Pancreas (tissue), 10 donors: Measurements from ENCODE around the gene CCDC73. TPM values are rescaled to one million over a fixed set of nuclear protein-coding genes. Genes with fewer than 3 reads are reported as not detected.

Experiments
- ATAC-seq, 4 donors: fragments of 200-7000 bp; cut with Tn5 transposase; one replicate each; pipeline versions ENCODE4 v1.8.0 to v1.9.1; 2020; ENCODE audit warnings: mild to moderate bottlenecking in 4 of 4, moderate library complexity in 4 of 4
- DNase-seq, 6 donors: peaks; one replicate each; pipeline ENCODE4 v3.0.0-alpha.2; 2020
- FAIRE-seq: peaks from 2 replicates; lab custom pipeline; 2012; peaks lifted over from hg19 to GRCh38; lab: Jason Lieb, UNC
- H3K27ac ChIP-seq, 4 donors: fragments of 200-600 bp; sonication (generic); 1 replicate in 3 of 4; 2 replicates in 1 of 4; pipeline versions ENCODE4 v1.5.0 to v1.8.0; 2020
- H3K27me3 ChIP-seq, 4 donors: fragments of 200-600 bp; one replicate each; pipeline ENCODE4 v1.8.0; 2021
- H3K36me3 ChIP-seq, 3 donors: fragments of 200-600 bp; sonication (generic) in 1 of 3; one replicate each; pipeline versions ENCODE4 v1.5.0 to v1.8.0; 2020 to 2021
- H3K4me1 ChIP-seq, 3 donors: fragments of 200-600 bp; one replicate each; pipeline ENCODE4 v1.8.0; 2021
- H3K4me3 ChIP-seq, 4 donors: fragments of 200-600 bp; sonication (generic) in 2 of 4; one replicate each; pipeline versions ENCODE4 v1.5.0 to v1.8.0; 2020 to 2021
- H3K9me3 ChIP-seq, 4 donors: fragments of 200-600 bp; one replicate each; pipeline ENCODE4 v1.8.0; 2021
- CTCF ChIP-seq, 4 donors: fragments of 200-600 bp; sonication (generic) in 3 of 4; IDR thresholded peaks; one replicate each; pipeline versions ENCODE4 v1.5.0 to v1.8.0; 2021; ENCODE audit warnings: antibody characterized with exemption in 4 of 4
- WGBS, 2 donors: extraction: QIAGEN DNeasy Blood & Tissue Kit; methylation state at CpG; one replicate each; pipeline ENCODE4 v1.1.7; 2013; 5-methylcytosine and 5-hydroxymethylcytosine counted together
- intact Hi-C, 3 donors: fragments of 100-400 bp; cut with DNase I; formaldehyde crosslinking; loops; one replicate each; pipeline versions ENCODE4 v1.11.1 to v1.14.2; 2022
- polyA plus RNA-seq, 2 donors: library from polyadenylated mRNA; stranded (reverse); fragments of 200-250 nt; gene quantifications; one replicate each; pipeline ENCODE4 v1.2.3, GENCODE V29; 2013
- total RNA-seq, 6 donors: library from RNA; stranded (reverse); fragmentation: NEBNext Ultra II Directional in 4 of 6; extraction: Animal tissue kit (Norgen Biotek cat#: 25700) in 4 of 6; gene quantifications; one replicate each; pipeline versions ENCODE4 v1.2.1 to v1.2.4, GENCODE V29; 2021 to 2023
- donor health status: healthy with polysubstance abuse.
- donor health status: DM: no; HTN: no; CAD: no; lungs with moderate emphysema.
- donor health status: DM: no; HTN: no; CAD: no.
- donor health status: control.
- donor health status: control.
- donor health status: Bipolar disorder and iron deficiency.
- donor health status: DM: yes; HTN: yes; CAD: no.
- donor health status: DM: no; HTN: no; CAD: no.
- donor health status: DM: no; HTN: no; CAD: no.
- donor health status: DM: yes; HTN: yes; CAD: no.

CCDC73 gene
- total and polyA plus RNA-seq, 8 donors = 0.06 TPM; not detected in 7

GRCh38 chr11:32571039-32571438 lies 223.4 kb downstream of the CCDC73 start:
- no peak for FAIRE-seq
- ATAC-seq = no peak
- no peak for TF ChIP-seq CTCF (IDR thresholded peaks at IDR 0.05)
- Histone ChIP-seq H3K9me3 (no peaks in the 10 kb centered on the region), H3K4me1 (no peaks in the 10 kb centered on the region), H3K27ac (no peak overlapping the region), H3K4me3 (no peak overlapping the region), H3K27me3 (peaks cover 0 to 3% (median 0%) of the 10 kb centered on the region in 4 donors), H3K36me3 (no peaks in the 10 kb centered on the region)
- WGBS, 2 donors = 45 to 61% methylated on average over 10 of the region's 10 CpGs
- no peak for DNase-seq
- intact Hi-C loops = no loop called here

- intact Hi-C loops = no loop called here
- H3K4me1 ChIP-seq = no peaks in the 10 kb centered on the region
- ATAC-seq = no peak
- no peak overlapping the region for H3K27ac ChIP-seq
- H3K9me3 ChIP-seq = no peaks in the 10 kb centered on the region
- no peak for TF ChIP-seq CTCF (IDR thresholded peaks at IDR 0.05)
- no peak for FAIRE-seq
- no peak overlapping the region for H3K4me3 ChIP-seq
- WGBS, 2 donors = 44 to 76% methylated on average over 4 of the region's 4 CpGs
- H3K27me3 ChIP-seq = peaks cover 0 to 3% (median 0%) of the 10 kb centered on the region in 4 donors
- DNase-seq = no peak
- no peaks in the 10 kb centered on the region for H3K36me3 ChIP-seq
Measured at GRCh38 chr11:32569313-32569881, 225.1 kb downstream of the CCDC73 start.

GRCh38 chr11:32567154-32567553 lies 227.3 kb downstream of the CCDC73 start:
- FAIRE-seq = no peak
- WGBS, 2 donors = 80 to 83% methylated on average over 1 of the region's 1 CpG

GRCh38 chr11:32566517-32566916 lies 227.9 kb downstream of the CCDC73 start:
- ATAC-seq = no peak

More at GRCh38 chr11:32567154-32567553, 227.3 kb downstream of the CCDC73 start:
- no peaks in the 10 kb centered on the region for H3K4me1 ChIP-seq
- ATAC-seq = no peak
- H3K36me3 ChIP-seq = no peaks in the 10 kb centered on the region
- no peak for DNase-seq
- no peaks in the 10 kb centered on the region for H3K9me3 ChIP-seq
- intact Hi-C loops = no loop called here
- no peak overlapping the region for H3K27ac ChIP-seq
- H3K4me3 ChIP-seq = no peak overlapping the region
- TF ChIP-seq CTCF (IDR thresholded peaks at IDR 0.05) = no peak
- H3K27me3 ChIP-seq = peaks cover 0 to 3% (median 0%) of the 10 kb centered on the region in 4 donors

More at GRCh38 chr11:32566517-32566916, 227.9 kb downstream of the CCDC73 start:
- intact Hi-C loops = no loop called here
- Histone ChIP-seq H3K4me1 (no peaks in the 10 kb centered on the region), H3K4me3 (no peak overlapping the region), H3K27me3 (peaks cover 0 to 3% (median 0%) of the 10 kb centered on the region in 4 donors), H3K9me3 (no peaks in the 10 kb centered on the region), H3K36me3 (no peaks in the 10 kb centered on the region), H3K27ac (no peak overlapping the region)
- WGBS, 2 donors = 82 to 95% methylated on average over 2 of the region's 2 CpGs
- no peak for DNase-seq
- no peak for TF ChIP-seq CTCF (IDR thresholded peaks at IDR 0.05)
- no peak for FAIRE-seq
